Nephron progenitor cell (in vitro differentiated cells): Measurements from ENCODE around the gene SNX1.
"Not testable (repeated sequence)": the region's sequence is repeated elsewhere in the genome, so short reads cannot be mapped to it uniquely, and the experiment has no call there.

Experiments
- DNase-seq: peaks from one replicate; pipeline ENCODE4 v3.0.0; 2021
- H3K27ac Mint-ChIP-seq: 2 replicates; pipeline ENCODE4 v1.8.0; 2021; ENCODE audit warnings: mild to moderate bottlenecking, moderate library complexity, mixed read lengths
- H3K27me3 Mint-ChIP-seq: 2 replicates; pipeline ENCODE4 v1.8.0; 2021; ENCODE audit warnings: mild to moderate bottlenecking, low read depth, mixed read lengths; ENCODE audit not compliant: poor library complexity
- H3K36me3 Mint-ChIP-seq: 2 replicates; pipeline ENCODE4 v1.8.0; 2021; ENCODE audit warnings: low read depth, mixed read lengths
- H3K4me1 Mint-ChIP-seq: 2 replicates; pipeline ENCODE4 v1.8.0; 2021; ENCODE audit warnings: mixed read lengths
- H3K4me3 Mint-ChIP-seq: 2 replicates; pipeline ENCODE4 v1.8.0; 2021; ENCODE audit warnings: mild to moderate bottlenecking, moderate library complexity, mixed read lengths
- H3K9me3 Mint-ChIP-seq: 2 replicates; pipeline ENCODE4 v1.8.0; 2021; ENCODE audit warnings: mild to moderate bottlenecking, moderate library complexity, mixed read lengths
- CTCF ChIP-seq: fragments of 200-600 bp; sonication (generic); IDR thresholded peaks from 2 replicates; pipeline ENCODE4 v1.5.0; 2021; ENCODE audit warnings: antibody characterized with exemption

Gene SNX1

GRCh38 chr15:64110950-64111678 is 15.3 kb downstream of the SNX1 start:
- no peak for DNase-seq
- TF ChIP-seq CTCF: no peak
- peak overlapping the region; percentile 62 for H3K27ac Mint-ChIP-seq

GRCh38 chr15:64111679-64112050 is 15.9 kb downstream of the SNX1 start:
- no peak for TF ChIP-seq CTCF
- Mint-ChIP-seq H3K27me3 (no peaks in the 10 kb centered on the region), H3K36me3 (peaks cover 32% of the 10 kb centered on the region), H3K9me3 (no peaks in the 10 kb centered on the region), H3K4me1 (peaks cover 29% of the 10 kb centered on the region), H3K4me3 (no peak overlapping the region), H3K27ac (peak overlapping the region; percentile 62)
- no peak for DNase-seq

More at GRCh38 chr15:64110950-64111678, 15.3 kb downstream of the SNX1 start:
- H3K4me3 Mint-ChIP-seq: no peak overlapping the region
- peaks cover 30% of the 10 kb centered on the region for H3K36me3 Mint-ChIP-seq
- peaks cover 33% of the 10 kb centered on the region for H3K4me1 Mint-ChIP-seq
- no peaks in the 10 kb centered on the region for H3K9me3 Mint-ChIP-seq
- H3K27me3 Mint-ChIP-seq: no peaks in the 10 kb centered on the region

GRCh38 chr15:64112073-64112772 is 16.4 kb downstream of the SNX1 start:
- H3K27ac Mint-ChIP-seq: peak overlapping the region; percentile 62
- H3K9me3 Mint-ChIP-seq: no peaks in the 10 kb centered on the region
- H3K27me3 Mint-ChIP-seq: no peaks in the 10 kb centered on the region
- peaks cover 38% of the 10 kb centered on the region for H3K36me3 Mint-ChIP-seq
- peaks cover 29% of the 10 kb centered on the region for H3K4me1 Mint-ChIP-seq
- DNase-seq: no peak
- no peak for TF ChIP-seq CTCF
- no peak overlapping the region for H3K4me3 Mint-ChIP-seq

GRCh38 chr15:64112904-64113303 is 17.1 kb downstream of the SNX1 start:
- peak overlapping the region; percentile 62 for H3K27ac Mint-ChIP-seq

GRCh38 chr15:64117759-64118487 is 22.1 kb downstream of the SNX1 start:
- no peak overlapping the region for H3K4me3 Mint-ChIP-seq
- H3K4me1 Mint-ChIP-seq: peaks cover 7% of the 10 kb centered on the region
- H3K27ac Mint-ChIP-seq: no peak overlapping the region
- H3K36me3 Mint-ChIP-seq: peaks cover 59% of the 10 kb centered on the region
- DNase-seq: no peak
- no peak for TF ChIP-seq CTCF
- no peaks in the 10 kb centered on the region for H3K9me3 Mint-ChIP-seq
- no peaks in the 10 kb centered on the region for H3K27me3 Mint-ChIP-seq

More at GRCh38 chr15:64112904-64113303, 17.1 kb downstream of the SNX1 start:
- H3K36me3 Mint-ChIP-seq: peaks cover 41% of the 10 kb centered on the region
- H3K4me1 Mint-ChIP-seq: peaks cover 29% of the 10 kb centered on the region
- H3K9me3 Mint-ChIP-seq: no peaks in the 10 kb centered on the region
- no peaks in the 10 kb centered on the region for H3K27me3 Mint-ChIP-seq
- no peak for DNase-seq
- H3K4me3 Mint-ChIP-seq: no peak overlapping the region
- no peak for TF ChIP-seq CTCF

- H3K36me3 Mint-ChIP-seq: peaks cover 61% of the 10 kb centered on the region
These were observed 24.5 kb downstream of the SNX1 start for GRCh38 chr15:64120322-64120721.

More at GRCh38 chr15:64120322-64120721, 24.5 kb downstream of the SNX1 start:
- not testable (repeated sequence) for H3K4me3 Mint-ChIP-seq, H3K27ac Mint-ChIP-seq, H3K4me1 Mint-ChIP-seq, DNase-seq, H3K9me3 Mint-ChIP-seq, H3K27me3 Mint-ChIP-seq
